Measurements from ENCODE around the gene PRDM16.

PRDM16 gene

DNA sequence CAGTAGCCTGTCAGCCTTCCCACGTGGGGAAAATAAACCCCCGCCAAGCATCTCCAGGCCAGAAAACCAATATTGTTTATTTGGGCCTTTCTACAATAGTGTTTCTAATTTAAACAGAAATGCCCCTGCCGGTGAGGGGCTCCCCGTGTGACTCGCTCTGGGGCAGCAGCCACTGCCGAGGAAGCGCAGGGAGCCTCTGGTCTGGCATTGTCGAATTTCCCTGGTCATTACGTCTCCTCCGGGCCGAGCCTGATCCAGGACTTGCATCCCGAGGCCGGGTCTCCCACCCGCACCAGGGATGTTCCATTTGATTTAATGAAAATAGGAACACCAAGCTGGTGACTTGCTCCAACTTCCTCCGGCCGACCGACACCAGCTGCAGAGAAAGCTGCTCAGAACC, 20.5 kb downstream of the PRDM16 start:
- POLR2A ChIA-PET, result no interaction called here
- TF ChIP-seq ZNF501 (tag by site-specific recombination; IDR thresholded peaks at IDR 0.05) (no peak), ZNF610 (tag by site-specific recombination; IDR thresholded peaks at IDR 0.05; ENCODE audit: borderline replicate concordance) (no peak), ZSCAN16 (tag by site-specific recombination; IDR thresholded peaks at IDR 0.05) (no peak), YY2 (tag by site-specific recombination; IDR thresholded peaks at IDR 0.05) (no peak), ZBTB20 (tag by site-specific recombination; IDR thresholded peaks at IDR 0.05) (no peak), ZNF10 (tag by site-specific recombination; IDR thresholded peaks at IDR 0.05) (no peak), ZNF23 (tag by site-specific recombination; IDR thresholded peaks at IDR 0.05; ENCODE audit: borderline replicate concordance) (no peak)
- TF ChIP-seq, protein P1, sequence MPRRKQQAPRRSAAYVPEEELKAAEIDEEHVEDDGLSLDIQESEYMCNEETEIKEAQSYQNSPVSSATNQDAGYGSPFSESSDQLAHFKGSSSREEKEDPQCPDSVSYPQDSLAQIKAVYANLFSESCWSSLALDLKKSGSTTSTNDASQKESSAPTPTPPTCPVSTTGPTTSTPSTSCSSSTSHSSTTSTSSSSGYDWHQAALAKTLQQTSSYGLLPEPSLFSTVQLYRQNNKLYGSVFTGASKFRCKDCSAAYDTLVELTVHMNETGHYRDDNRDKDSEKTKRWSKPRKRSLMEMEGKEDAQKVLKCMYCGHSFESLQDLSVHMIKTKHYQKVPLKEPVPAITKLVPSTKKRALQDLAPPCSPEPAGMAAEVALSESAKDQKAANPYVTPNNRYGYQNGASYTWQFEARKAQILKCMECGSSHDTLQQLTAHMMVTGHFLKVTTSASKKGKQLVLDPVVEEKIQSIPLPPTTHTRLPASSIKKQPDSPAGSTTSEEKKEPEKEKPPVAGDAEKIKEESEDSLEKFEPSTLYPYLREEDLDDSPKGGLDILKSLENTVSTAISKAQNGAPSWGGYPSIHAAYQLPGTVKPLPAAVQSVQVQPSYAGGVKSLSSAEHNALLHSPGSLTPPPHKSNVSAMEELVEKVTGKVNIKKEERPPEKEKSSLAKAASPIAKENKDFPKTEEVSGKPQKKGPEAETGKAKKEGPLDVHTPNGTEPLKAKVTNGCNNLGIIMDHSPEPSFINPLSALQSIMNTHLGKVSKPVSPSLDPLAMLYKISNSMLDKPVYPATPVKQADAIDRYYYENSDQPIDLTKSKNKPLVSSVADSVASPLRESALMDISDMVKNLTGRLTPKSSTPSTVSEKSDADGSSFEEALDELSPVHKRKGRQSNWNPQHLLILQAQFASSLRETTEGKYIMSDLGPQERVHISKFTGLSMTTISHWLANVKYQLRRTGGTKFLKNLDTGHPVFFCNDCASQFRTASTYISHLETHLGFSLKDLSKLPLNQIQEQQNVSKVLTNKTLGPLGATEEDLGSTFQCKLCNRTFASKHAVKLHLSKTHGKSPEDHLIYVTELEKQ (tag by site-specific recombination; IDR thresholded peaks at IDR 0.05; ENCODE audit: borderline replicate concordance), result no peak
- TF ChIP-seq, protein P2, sequence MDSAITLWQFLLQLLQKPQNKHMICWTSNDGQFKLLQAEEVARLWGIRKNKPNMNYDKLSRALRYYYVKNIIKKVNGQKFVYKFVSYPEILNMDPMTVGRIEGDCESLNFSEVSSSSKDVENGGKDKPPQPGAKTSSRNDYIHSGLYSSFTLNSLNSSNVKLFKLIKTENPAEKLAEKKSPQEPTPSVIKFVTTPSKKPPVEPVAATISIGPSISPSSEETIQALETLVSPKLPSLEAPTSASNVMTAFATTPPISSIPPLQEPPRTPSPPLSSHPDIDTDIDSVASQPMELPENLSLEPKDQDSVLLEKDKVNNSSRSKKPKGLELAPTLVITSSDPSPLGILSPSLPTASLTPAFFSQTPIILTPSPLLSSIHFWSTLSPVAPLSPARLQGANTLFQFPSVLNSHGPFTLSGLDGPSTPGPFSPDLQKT (IDR thresholded peaks at IDR 0.05; ENCODE audit: borderline replicate concordance, low read depth, low read length), result no peak
- CTCF ChIA-PET, result no interaction called here
- Histone ChIP-seq H3K9me3 (ENCODE audit: control insufficient read depth, insufficient read depth, low read depth, low read length) (no peaks in the 10 kb centered on the region), H3K4me3 (ENCODE audit: low read depth, low read length) (no peak overlapping the region), H3K4me1 (ENCODE audit: control insufficient read depth, insufficient read depth, low read length) (no peaks in the 10 kb centered on the region), H3K36me3 (ENCODE audit: control insufficient read depth in 2 of 2, insufficient read depth in 1 of 2, low read length in 2 of 2) (peaks cover 0 to 13% of the 10 kb centered on the region in 2 experiments; a peak in 1 of 3 replicates), H3K27ac (ENCODE audit: extremely low read depth, low read depth, low read length) (no peak overlapping the region)

DNA sequence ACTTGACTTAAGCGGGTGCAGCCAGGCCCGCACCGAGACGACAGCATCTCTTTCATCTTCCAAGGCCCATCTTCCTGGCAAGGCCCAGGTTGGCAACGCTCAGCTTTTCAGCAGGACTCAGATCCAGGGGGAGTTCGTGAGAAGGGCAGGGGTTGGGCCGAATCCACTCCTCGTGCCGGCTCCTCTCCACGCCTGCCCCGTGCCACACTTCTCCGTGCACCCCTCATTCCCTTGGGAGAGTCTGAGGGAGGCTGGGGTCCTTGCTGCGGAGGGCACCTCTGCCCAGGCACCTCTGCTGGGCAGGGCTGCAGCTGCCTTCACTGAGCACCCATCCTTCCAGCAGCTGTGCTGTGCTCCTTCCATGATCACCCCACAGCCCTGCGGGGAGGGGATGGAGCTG, 22.3 kb downstream of the PRDM16 start:
- H3K9me3 ChIP-seq (ENCODE audit: control insufficient read depth, insufficient read depth, low read depth, low read length), result no peaks in the 10 kb centered on the region
- H3K4me3 ChIP-seq (ENCODE audit: low read depth, low read length), result no peak overlapping the region
- CTCF ChIA-PET, result interaction anchor here (1.0 kb wide), 1 partner anchor 11 kb away, joined by 3 read pairs; no protein-coding TSS in a partner anchor
- H3K4me1 ChIP-seq (ENCODE audit: control insufficient read depth, insufficient read depth, low read length), result no peaks in the 10 kb centered on the region
- no peak overlapping the region for H3K27ac ChIP-seq (ENCODE audit: extremely low read depth, low read depth, low read length)
- TF ChIP-seq, protein P3, sequence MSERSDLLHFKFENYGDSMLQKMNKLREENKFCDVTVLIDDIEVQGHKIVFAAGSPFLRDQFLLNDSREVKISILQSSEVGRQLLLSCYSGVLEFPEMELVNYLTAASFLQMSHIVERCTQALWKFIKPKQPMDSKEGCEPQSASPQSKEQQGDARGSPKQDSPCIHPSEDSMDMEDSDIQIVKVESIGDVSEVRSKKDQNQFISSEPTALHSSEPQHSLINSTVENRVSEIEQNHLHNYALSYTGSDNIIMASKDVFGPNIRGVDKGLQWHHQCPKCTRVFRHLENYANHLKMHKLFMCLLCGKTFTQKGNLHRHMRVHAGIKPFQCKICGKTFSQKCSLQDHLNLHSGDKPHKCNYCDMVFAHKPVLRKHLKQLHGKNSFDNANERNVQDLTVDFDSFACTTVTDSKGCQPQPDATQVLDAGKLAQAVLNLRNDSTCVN (tag by site-specific recombination; optimal IDR thresholded peaks at IDR 0.05), result no peak
- no peak for TF ChIP-seq ZFHX2 (tag by site-specific recombination; conservative IDR thresholded peaks at IDR 0.05)
- no peak for TF ChIP-seq ZNF169 (tag by site-specific recombination; IDR thresholded peaks at IDR 0.05)
- no peak for TF ChIP-seq ZNF837 (tag by site-specific recombination; IDR thresholded peaks at IDR 0.05)
- TF ChIP-seq ZNF548 (tag by site-specific recombination; IDR thresholded peaks at IDR 0.05), result no peak
- no peak for TF ChIP-seq ZNF184 (tag by site-specific recombination; IDR thresholded peaks at IDR 0.05)
- no peak for TF ChIP-seq ZNF302 (tag by site-specific recombination; IDR thresholded peaks at IDR 0.05; ENCODE audit: low read depth)
- no peak for TF ChIP-seq SP3 (tag by site-specific recombination; IDR thresholded peaks at IDR 0.05)
- no peak for TF ChIP-seq ZNF366 (tag by site-specific recombination; conservative IDR thresholded peaks at IDR 0.05)
- TF ChIP-seq ZNF423 (tag by site-specific recombination; IDR thresholded peaks at IDR 0.05), result no peak
- no peak for TF ChIP-seq ZNF133 (tag by site-specific recombination; IDR thresholded peaks at IDR 0.05)
- no peak for TF ChIP-seq ZSCAN23 (tag by site-specific recombination; IDR thresholded peaks at IDR 0.05)
- TF ChIP-seq, protein P4, sequence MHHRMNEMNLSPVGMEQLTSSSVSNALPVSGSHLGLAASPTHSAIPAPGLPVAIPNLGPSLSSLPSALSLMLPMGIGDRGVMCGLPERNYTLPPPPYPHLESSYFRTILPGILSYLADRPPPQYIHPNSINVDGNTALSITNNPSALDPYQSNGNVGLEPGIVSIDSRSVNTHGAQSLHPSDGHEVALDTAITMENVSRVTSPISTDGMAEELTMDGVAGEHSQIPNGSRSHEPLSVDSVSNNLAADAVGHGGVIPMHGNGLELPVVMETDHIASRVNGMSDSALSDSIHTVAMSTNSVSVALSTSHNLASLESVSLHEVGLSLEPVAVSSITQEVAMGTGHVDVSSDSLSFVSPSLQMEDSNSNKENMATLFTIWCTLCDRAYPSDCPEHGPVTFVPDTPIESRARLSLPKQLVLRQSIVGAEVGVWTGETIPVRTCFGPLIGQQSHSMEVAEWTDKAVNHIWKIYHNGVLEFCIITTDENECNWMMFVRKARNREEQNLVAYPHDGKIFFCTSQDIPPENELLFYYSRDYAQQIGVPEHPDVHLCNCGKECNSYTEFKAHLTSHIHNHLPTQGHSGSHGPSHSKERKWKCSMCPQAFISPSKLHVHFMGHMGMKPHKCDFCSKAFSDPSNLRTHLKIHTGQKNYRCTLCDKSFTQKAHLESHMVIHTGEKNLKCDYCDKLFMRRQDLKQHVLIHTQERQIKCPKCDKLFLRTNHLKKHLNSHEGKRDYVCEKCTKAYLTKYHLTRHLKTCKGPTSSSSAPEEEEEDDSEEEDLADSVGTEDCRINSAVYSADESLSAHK (tag by site-specific recombination; IDR thresholded peaks at IDR 0.05), result no peak
- no peak for TF ChIP-seq ZNF19 (tag by site-specific recombination; IDR thresholded peaks at IDR 0.05; ENCODE audit: low read depth)
- no peak for TF ChIP-seq BCL11A (tag by site-specific recombination; IDR thresholded peaks at IDR 0.05; ENCODE audit: low read depth)
- TF ChIP-seq ZNF785 (tag by site-specific recombination; IDR thresholded peaks at IDR 0.05), result no peak
- TF ChIP-seq GLI2 (tag by site-specific recombination; IDR thresholded peaks at IDR 0.05; ENCODE audit: borderline replicate concordance, low read depth), result no peak
- H3K36me3 ChIP-seq (ENCODE audit: control insufficient read depth in 2 of 2, insufficient read depth in 1 of 2, low read length in 2 of 2), result peaks cover 0 to 13% of the 10 kb centered on the region in 2 experiments; a peak in 1 of 3 replicates
- POLR2A ChIA-PET, result no interaction called here
